Measurements from ENCODE around the gene RPL10A.

The RPL10A gene

GRCh38 chr6:35476004-35476403 is 7.8 kb downstream of the RPL10A start:
- no peak for TF ChIP-seq CTCF (conservative IDR thresholded peaks at IDR 0.05; ENCODE audit: low read depth, low read length)
- no peak for DNase-seq (ENCODE audit: low read depth)
- H3K4me3 ChIP-seq (ENCODE audit: low read length): no peak overlapping the region

GRCh38 chr6:35477028-35477427 is 8.8 kb downstream of the RPL10A start:
- no peak for DNase-seq (ENCODE audit: low read depth)
- H3K4me3 ChIP-seq (ENCODE audit: low read length): no peak overlapping the region
- no peak for TF ChIP-seq CTCF (conservative IDR thresholded peaks at IDR 0.05; ENCODE audit: low read depth, low read length)

- no peak overlapping the region for H3K4me3 ChIP-seq (ENCODE audit: low read length)
- no peak for DNase-seq (ENCODE audit: low read depth)
- no peak for TF ChIP-seq CTCF (conservative IDR thresholded peaks at IDR 0.05; ENCODE audit: low read depth, low read length)
Measured at GRCh38 chr6:35477551-35478179, 9.5 kb downstream of the RPL10A start.

- H3K4me3 ChIP-seq (ENCODE audit: low read length): no peak overlapping the region
- no peak for TF ChIP-seq CTCF (conservative IDR thresholded peaks at IDR 0.05; ENCODE audit: low read depth, low read length)
- no peak for DNase-seq (ENCODE audit: low read depth)
Measured at GRCh38 chr6:35478259-35478658, 10.1 kb downstream of the RPL10A start.

GRCh38 chr6:35480176-35480575 is 12.0 kb downstream of the RPL10A start:
- TF ChIP-seq CTCF (conservative IDR thresholded peaks at IDR 0.05; ENCODE audit: low read depth, low read length): no peak
- no peak overlapping the region for H3K4me3 ChIP-seq (ENCODE audit: low read length)
- DNase-seq (ENCODE audit: low read depth): no peak

- TF ChIP-seq CTCF (conservative IDR thresholded peaks at IDR 0.05; ENCODE audit: low read depth, low read length): no peak
- no peak overlapping the region for H3K4me3 ChIP-seq (ENCODE audit: low read length)
- DNase-seq (ENCODE audit: low read depth): no peak
Measured at GRCh38 chr6:35481226-35481625, 13.0 kb downstream of the RPL10A start.

GRCh38 chr6:35483062-35483461 is 14.9 kb downstream of the RPL10A start:
- no peak for TF ChIP-seq CTCF (conservative IDR thresholded peaks at IDR 0.05; ENCODE audit: low read depth, low read length)
- no peak for DNase-seq (ENCODE audit: low read depth)
- no peak overlapping the region for H3K4me3 ChIP-seq (ENCODE audit: low read length)

Measured in retinal pigment epithelial cell (primary cell).